DMS153 (cell line): Measurements from ENCODE around the gene CIAPIN1.

ENCODE experiments used
- DNase-seq: peaks from one replicate; lab custom pipeline; 2025; lab: John Stamatoyannopoulos, UW

The CIAPIN1 gene

GRCh38 chr16:57382535-57383275 lies 64.5 kb downstream of the CIAPIN1 start:
- DNase-seq = no peak

- no peak for DNase-seq
These were observed 65.2 kb downstream of the CIAPIN1 start for GRCh38 chr16:57381791-57382534.

DNA sequence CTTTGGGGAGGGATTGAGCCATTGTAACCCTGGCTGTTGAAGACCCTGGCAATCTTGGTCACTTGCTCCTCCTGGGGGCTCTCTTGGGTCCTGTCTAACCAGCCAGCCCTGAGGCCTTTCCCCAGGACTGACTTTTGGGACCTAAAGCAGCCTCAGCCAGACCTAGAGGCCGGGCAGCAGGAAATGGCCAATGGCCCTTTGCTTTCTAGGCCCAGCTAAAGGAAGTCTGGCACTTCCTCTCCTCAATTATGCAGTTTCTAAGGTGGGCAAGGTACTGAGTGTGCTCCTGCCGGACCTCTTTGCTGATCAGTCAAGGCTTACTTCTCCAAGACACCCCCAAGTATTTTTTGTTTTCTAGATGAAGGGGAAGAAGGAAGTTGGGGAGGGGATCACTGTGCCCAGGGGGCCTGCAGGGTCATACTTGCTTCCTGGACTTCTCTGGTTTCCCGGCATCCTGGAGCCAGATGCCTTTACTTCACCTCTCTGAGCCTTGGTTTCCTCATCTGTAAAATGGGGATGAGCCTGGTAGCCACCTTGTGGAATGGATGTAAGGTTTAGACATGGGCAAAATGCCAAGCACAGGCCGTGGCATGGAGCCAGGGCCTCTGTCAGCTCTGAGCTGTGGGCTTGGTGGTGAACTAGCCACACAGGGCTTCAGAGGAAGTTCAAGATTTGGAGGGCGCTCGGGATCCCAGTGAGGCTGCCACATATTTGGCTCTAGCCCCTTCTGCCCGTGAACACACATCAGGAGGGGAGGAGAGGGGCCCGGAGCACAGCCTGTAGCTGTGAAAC lies 66.3 kb downstream of the CIAPIN1 start:
- DNase-seq = no peak

DNA sequence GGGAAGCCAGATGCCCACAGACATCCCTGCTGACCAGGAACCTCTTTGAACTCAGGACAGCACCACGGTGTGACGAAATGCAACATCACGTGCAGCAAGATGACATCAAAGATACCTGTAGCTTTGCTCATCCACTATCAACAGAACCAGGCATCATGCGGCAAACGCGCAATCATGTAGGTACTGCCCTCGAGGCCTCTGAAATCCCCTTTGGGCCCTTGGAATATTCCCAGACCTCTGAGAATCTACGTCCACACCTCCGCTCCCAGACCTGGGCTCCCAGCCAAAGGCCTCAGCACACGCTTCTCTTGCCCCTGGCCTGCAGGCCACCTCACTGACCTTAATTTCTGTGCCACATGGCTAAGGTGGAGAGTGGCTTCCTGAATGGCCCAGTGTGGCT lies 67.6 kb downstream of the CIAPIN1 start:
- no peak for DNase-seq
